ENCODE measurements around the gene ART3. TPM values are rescaled to one million over a fixed set of nuclear protein-coding genes. Genes with fewer than 3 reads are reported as not detected.

ART3 gene
- total RNA-seq, 1 donor from 2014 or later = not detected

GRCh38 chr4:76090241-76090691 is 15.8 kb downstream of the ART3 start:
- no peak overlapping the region for H3K4me3 ChIP-seq (ENCODE audit: low read depth, low read length)
- H3K27me3 ChIP-seq (ENCODE audit: control insufficient read depth, insufficient read depth, low read length) = no peaks in the 10 kb centered on the region
- no peaks in the 10 kb centered on the region for H3K36me3 ChIP-seq (ENCODE audit: control insufficient read depth, insufficient read depth, low read length)
- TF ChIP-seq CTCF (IDR thresholded peaks at IDR 0.05; ENCODE audit: insufficient read depth, low read length, poor library complexity, severe bottlenecking) = no peak
- peak; percentile 52 for DNase-seq (ENCODE audit: low read depth)

- no peak for TF ChIP-seq CTCF (IDR thresholded peaks at IDR 0.05; ENCODE audit: insufficient read depth, low read length, poor library complexity, severe bottlenecking)
- Histone ChIP-seq H3K4me3 (ENCODE audit: low read depth, low read length) (no peak overlapping the region), H3K27me3 (ENCODE audit: control insufficient read depth, insufficient read depth, low read length) (no peaks in the 10 kb centered on the region), H3K36me3 (ENCODE audit: control insufficient read depth, insufficient read depth, low read length) (no peaks in the 10 kb centered on the region)
- DNase-seq (ENCODE audit: low read depth) = no peak
These were observed 16.5 kb downstream of the ART3 start for GRCh38 chr4:76091052-76091451.

- H3K36me3 ChIP-seq (ENCODE audit: control insufficient read depth, insufficient read depth, low read length) = no peaks in the 10 kb centered on the region
- no peaks in the 10 kb centered on the region for H3K27me3 ChIP-seq (ENCODE audit: control insufficient read depth, insufficient read depth, low read length)
- no peak for TF ChIP-seq CTCF (IDR thresholded peaks at IDR 0.05; ENCODE audit: insufficient read depth, low read length, poor library complexity, severe bottlenecking)
- DNase-seq (ENCODE audit: low read depth) = no peak
- no peak overlapping the region for H3K4me3 ChIP-seq (ENCODE audit: low read depth, low read length)
These were observed 21.1 kb downstream of the ART3 start for GRCh38 chr4:76095568-76095967.

- DNase-seq (ENCODE audit: low read depth) = no peak
- no peak for TF ChIP-seq CTCF (IDR thresholded peaks at IDR 0.05; ENCODE audit: insufficient read depth, low read length, poor library complexity, severe bottlenecking)
- Histone ChIP-seq H3K27me3 (ENCODE audit: control insufficient read depth, insufficient read depth, low read length) (no peaks in the 10 kb centered on the region), H3K36me3 (ENCODE audit: control insufficient read depth, insufficient read depth, low read length) (no peaks in the 10 kb centered on the region), H3K4me3 (ENCODE audit: low read depth, low read length) (no peak overlapping the region)
These were observed 21.6 kb downstream of the ART3 start for GRCh38 chr4:76096076-76096475.

GRCh38 chr4:76105652-76106051 is 31.1 kb downstream of the ART3 start:
- Histone ChIP-seq H3K36me3 (ENCODE audit: control insufficient read depth, insufficient read depth, low read length) (no peaks in the 10 kb centered on the region), H3K4me3 (ENCODE audit: low read depth, low read length) (no peak overlapping the region), H3K27me3 (ENCODE audit: control insufficient read depth, insufficient read depth, low read length) (no peaks in the 10 kb centered on the region)
- TF ChIP-seq CTCF (IDR thresholded peaks at IDR 0.05; ENCODE audit: insufficient read depth, low read length, poor library complexity, severe bottlenecking) = no peak
- DNase-seq (ENCODE audit: low read depth) = no peak

- Histone ChIP-seq H3K36me3 (ENCODE audit: control insufficient read depth, insufficient read depth, low read length) (no peaks in the 10 kb centered on the region), H3K27me3 (ENCODE audit: control insufficient read depth, insufficient read depth, low read length) (no peaks in the 10 kb centered on the region), H3K4me3 (ENCODE audit: low read depth, low read length) (no peak overlapping the region)
- no peak for TF ChIP-seq CTCF (IDR thresholded peaks at IDR 0.05; ENCODE audit: insufficient read depth, low read length, poor library complexity, severe bottlenecking)
- no peak for DNase-seq (ENCODE audit: low read depth)
These were observed 31.9 kb downstream of the ART3 start for GRCh38 chr4:76106442-76106841.

All from kidney epithelial cell (primary cell).